Kidney epithelial cell (primary cell): ENCODE results near the gene ZNF14. TPM values are rescaled to one million over a fixed set of nuclear protein-coding genes. Genes with fewer than 3 reads are reported as not detected.

Source experiments
- DNase-seq: peaks from one replicate; pipeline ENCODE4 v3.0.0-alpha.2; 2010; ENCODE audit warnings: low read depth
- H3K27me3 ChIP-seq: 2 replicates; pipeline ENCODE4 v1.6.0; 2011; ENCODE audit warnings: low read length; ENCODE audit not compliant: control insufficient read depth, insufficient read depth
- H3K36me3 ChIP-seq: 2 replicates; pipeline ENCODE4 v1.5.1; 2011; ENCODE audit warnings: low read length; ENCODE audit not compliant: control insufficient read depth, insufficient read depth
- H3K4me3 ChIP-seq: 2 replicates; pipeline ENCODE4 v1.5.1; 2011; ENCODE audit warnings: low read depth, mild to moderate bottlenecking, control low read depth, low read length
- total RNA-seq: library from RNA; depleted of rRNA; stranded (reverse); fragments of >200 nt; gene quantifications from 2 replicates; pipeline ENCODE4 v1.2.3, GENCODE V29; 2015
- TF ChIP-seq, protein P1 (sequence below): IDR thresholded peaks from 2 replicates; pipeline ENCODE4 v1.5.1; 2011; ENCODE audit warnings: mild to moderate bottlenecking, moderate library complexity, low read length, control low read depth, inconsistent platforms; ENCODE audit not compliant: insufficient read depth, poor library complexity, severe bottlenecking

ZNF14 gene
- total RNA-seq, 1 donor from 2014 or later = 4.0 TPM

DNA sequence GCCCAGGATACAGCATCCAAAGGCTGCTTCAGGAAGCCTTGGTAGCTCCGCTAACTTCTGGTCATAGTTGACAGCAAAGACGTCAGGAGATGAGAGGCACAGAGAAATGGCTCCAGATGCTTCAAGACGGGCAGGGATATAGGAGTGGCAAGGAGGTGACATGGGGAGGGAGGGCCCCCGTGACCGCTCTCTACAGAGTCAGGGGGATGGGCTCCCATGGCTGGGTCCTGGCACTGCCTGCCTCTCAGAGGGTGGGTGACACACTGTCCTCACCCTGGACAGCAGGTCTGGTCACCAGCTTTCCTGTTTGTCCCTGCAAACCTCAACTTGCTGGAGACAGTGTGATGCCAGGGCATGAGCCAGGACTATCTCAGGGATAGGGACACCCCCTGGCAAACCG, 10.3 kb upstream of the ZNF14 start:
- TF ChIP-seq, protein P1, sequence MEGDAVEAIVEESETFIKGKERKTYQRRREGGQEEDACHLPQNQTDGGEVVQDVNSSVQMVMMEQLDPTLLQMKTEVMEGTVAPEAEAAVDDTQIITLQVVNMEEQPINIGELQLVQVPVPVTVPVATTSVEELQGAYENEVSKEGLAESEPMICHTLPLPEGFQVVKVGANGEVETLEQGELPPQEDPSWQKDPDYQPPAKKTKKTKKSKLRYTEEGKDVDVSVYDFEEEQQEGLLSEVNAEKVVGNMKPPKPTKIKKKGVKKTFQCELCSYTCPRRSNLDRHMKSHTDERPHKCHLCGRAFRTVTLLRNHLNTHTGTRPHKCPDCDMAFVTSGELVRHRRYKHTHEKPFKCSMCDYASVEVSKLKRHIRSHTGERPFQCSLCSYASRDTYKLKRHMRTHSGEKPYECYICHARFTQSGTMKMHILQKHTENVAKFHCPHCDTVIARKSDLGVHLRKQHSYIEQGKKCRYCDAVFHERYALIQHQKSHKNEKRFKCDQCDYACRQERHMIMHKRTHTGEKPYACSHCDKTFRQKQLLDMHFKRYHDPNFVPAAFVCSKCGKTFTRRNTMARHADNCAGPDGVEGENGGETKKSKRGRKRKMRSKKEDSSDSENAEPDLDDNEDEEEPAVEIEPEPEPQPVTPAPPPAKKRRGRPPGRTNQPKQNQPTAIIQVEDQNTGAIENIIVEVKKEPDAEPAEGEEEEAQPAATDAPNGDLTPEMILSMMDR = no peak
- Histone ChIP-seq H3K36me3 (no peaks in the 10 kb centered on the region), H3K4me3 (no peak overlapping the region), H3K27me3 (no peaks in the 10 kb centered on the region)
- DNase-seq = no peak

DNA sequence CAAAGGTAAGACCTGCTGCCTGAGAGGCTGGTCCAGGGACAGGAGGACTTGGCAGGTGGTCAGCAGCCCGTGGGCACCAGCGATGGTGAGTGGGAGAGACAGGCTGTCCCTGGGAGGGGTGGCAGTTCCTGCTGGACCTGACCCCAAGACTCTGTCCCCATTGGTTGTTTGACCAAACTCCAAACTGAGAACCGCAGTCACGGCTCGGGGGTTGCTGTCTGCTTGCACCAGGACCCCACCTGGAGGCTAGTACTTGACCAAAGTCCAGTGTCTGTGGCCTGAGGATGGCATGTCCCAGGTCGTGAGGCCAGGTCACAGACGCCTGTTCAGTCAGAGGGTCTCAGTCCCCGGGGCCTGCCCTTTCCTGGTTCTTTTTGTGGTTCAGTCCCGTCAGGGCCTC, 9.9 kb upstream of the ZNF14 start:
- DNase-seq = no peak
- Histone ChIP-seq H3K4me3 (no peak overlapping the region), H3K27me3 (no peaks in the 10 kb centered on the region), H3K36me3 (no peaks in the 10 kb centered on the region)
- TF ChIP-seq, protein P1 = no peak

DNA sequence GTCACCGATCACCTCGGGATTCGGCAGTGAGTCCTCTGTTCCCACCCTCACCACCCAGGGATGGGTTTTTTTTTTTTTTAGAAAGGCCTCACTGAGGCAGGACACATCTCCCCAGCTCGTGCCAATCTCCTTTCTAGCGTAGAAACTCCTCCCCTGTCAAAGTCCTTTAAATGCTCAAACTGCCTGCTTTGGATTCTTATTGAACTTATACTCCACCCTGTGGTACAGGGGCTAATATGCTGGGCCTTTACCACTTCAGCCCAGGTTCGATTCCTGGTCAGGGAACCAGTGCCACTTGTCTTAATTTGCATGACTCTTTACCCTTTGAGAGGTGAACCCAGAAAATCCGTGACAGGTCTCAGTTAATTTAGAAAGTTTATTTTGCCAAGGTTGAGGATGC, 8.3 kb upstream of the ZNF14 start:
- no peaks in the 10 kb centered on the region for H3K27me3 ChIP-seq
- no peak for DNase-seq
- H3K36me3 ChIP-seq = no peaks in the 10 kb centered on the region
- H3K4me3 ChIP-seq = no peak overlapping the region
- TF ChIP-seq, protein P1 = no peak

DNA sequence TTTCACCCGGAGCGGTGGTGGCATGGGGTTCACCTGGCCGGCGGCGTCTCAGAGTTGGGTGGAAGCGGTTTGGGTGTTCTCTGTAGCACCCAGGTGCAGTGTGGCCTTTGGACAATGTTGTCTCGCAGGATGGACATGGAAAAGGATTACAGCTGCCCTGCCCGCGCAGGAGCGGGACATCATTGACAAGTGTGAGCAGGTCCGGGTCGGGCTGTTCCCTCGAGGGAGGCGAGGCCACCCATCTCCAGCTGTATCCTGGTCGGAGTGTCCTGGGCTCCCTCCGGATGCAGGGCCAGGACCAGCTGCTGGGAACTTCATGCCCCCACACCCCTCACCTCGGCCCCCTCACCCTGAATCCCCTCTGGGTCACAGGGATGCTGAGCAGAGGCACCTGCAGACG, 7.8 kb upstream of the ZNF14 start:
- Histone ChIP-seq H3K4me3 (no peak overlapping the region), H3K27me3 (no peaks in the 10 kb centered on the region), H3K36me3 (no peaks in the 10 kb centered on the region)
- TF ChIP-seq, protein P1 = no peak
- DNase-seq = no peak

DNA sequence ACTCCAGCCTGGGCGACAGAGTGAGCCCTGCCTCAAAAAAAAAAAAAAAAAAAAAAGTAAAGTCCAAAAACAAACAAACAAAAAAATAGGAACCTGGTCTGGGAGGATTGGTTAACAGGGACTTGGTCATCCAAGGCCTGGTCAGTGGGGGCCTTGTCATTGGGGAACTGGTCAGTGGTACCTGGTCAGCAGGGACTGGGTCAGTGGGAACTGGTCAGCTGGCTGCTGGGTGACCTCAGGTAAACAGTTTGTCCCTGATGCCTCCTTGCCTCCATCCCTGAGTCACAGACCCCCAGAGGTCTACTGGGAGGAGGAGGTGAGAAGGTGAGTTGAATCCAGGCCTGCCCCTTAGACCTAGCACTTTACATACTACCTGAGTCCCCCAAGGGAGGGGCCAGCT, 5.7 kb upstream of the ZNF14 start:
- H3K36me3 ChIP-seq = no peaks in the 10 kb centered on the region
- TF ChIP-seq, protein P1 = no peak
- H3K27me3 ChIP-seq = no peaks in the 10 kb centered on the region
- no peak for DNase-seq
- H3K4me3 ChIP-seq = no peak overlapping the region

DNA sequence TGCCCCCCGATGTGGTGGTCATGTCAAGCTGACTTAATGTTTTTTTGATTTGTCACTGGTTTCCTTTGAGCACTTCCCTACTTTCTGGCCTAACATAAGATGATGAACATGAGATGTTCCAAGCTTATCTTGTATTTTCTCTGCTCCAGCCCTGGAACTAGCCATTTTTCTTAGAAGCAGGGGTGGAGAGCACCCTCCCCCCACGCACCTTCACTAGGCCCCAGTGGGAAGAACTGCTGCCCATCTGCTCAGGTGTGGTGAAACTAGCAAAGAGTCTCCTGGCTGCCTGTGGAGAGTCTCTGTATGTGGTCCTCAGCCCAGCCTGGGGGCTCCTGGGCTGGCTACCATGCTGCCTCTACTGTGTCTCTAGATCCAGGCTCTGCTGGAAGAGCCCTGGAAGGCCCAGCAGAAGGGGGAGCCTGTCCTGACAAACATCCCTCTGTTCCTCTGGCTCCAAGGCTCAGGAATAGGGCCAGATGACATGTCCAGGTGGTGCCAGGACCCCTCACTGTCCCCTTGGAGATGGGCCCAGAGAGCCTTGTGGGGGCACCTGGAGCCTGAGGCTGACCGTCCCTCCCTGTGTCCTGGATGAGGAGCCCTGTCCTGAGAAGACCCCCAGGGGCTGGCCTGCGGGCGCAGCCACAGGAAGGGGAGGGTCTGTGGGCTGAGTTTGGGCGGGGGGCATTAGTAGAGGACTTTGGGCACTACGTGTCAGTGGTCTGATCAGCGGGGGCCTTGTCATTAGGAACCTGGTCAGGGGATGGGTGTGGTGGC, 4.8 kb upstream of the ZNF14 start:
- DNase-seq = no peak
- Histone ChIP-seq H3K27me3 (no peaks in the 10 kb centered on the region), H3K36me3 (no peaks in the 10 kb centered on the region), H3K4me3 (no peak overlapping the region)
- TF ChIP-seq, protein P1 = no peak
